ENCODE measurements around the gene FERMT2. TPM values are rescaled to one million over a fixed set of nuclear protein-coding genes. Genes with fewer than 3 reads are reported as not detected.

Gene FERMT2
- total RNA-seq, 1 experiment from 2014 or later = 33.3 TPM

DNA sequence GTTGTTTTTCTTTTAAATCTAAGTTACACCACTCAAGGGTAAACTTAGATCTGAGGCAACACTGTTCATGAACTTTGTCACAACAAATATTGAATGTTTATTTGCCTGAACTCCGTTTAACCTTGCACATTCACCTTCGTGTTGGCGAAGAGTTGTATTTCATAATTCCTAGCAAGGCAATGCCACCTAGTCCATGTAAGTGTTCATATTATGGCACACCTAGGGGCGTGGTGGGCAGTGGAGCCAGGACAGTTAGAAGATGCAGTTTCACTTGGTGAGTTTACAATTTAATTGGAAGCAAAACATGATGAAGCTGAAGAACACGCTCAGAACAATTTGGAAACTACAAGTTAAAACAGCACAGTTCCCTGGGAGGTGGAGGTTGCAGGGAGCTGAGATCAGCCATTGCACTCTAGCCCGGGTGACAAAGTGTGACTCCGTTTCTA, 129.0 kb downstream of the FERMT2 start:
- Histone ChIP-seq H3K36me3 (ENCODE audit: control insufficient read depth, insufficient read depth, low read length) (no peaks in the 10 kb centered on the region), H3K27me3 (ENCODE audit: control insufficient read depth, insufficient read depth, low read length) (no peaks in the 10 kb centered on the region), H3K4me1 (ENCODE audit: control insufficient read depth, insufficient read depth, low read length) (no peaks in the 10 kb centered on the region), H3K9me3 (ENCODE audit: control insufficient read depth, insufficient read depth, low read depth, low read length) (no peaks in the 10 kb centered on the region), H3K27ac (ENCODE audit: low read length) (no peak overlapping the region), H3K4me3 (ENCODE audit: low read depth in 2 of 2, low read length in 2 of 2) (no peak overlapping the region)
- in situ Hi-C loops (cut with HindIII; ENCODE audit: low pct_unique_long_range_greater_than_20kb, low sequenced_read_pairs) = no loop called here
- intact Hi-C loops (cut with micrococcal nuclease; ENCODE audit: unreplicated experiment) = loop anchor here (5.0 kb wide), 2 partner anchors 225 to 485 kb away; no protein-coding TSS in a partner anchor
- ATAC-seq (no peak), DNase-seq (ENCODE audit: low read depth, low spot score) (no peak)
- CTCF ChIA-PET = no interaction called here
- POLR2A ChIA-PET = no interaction called here
- BruUV-seq (replicated peaks) = no TSS peak
- no peak for TF ChIP-seq SIN3A (IDR thresholded peaks at IDR 0.05; ENCODE audit: borderline replicate concordance, insufficient read depth, low read depth, low read length)
- no peak for TF ChIP-seq TCF7L2 (IDR thresholded peaks at IDR 0.05; ENCODE audit: low read depth, low read length)
- TF ChIP-seq, protein P1, sequence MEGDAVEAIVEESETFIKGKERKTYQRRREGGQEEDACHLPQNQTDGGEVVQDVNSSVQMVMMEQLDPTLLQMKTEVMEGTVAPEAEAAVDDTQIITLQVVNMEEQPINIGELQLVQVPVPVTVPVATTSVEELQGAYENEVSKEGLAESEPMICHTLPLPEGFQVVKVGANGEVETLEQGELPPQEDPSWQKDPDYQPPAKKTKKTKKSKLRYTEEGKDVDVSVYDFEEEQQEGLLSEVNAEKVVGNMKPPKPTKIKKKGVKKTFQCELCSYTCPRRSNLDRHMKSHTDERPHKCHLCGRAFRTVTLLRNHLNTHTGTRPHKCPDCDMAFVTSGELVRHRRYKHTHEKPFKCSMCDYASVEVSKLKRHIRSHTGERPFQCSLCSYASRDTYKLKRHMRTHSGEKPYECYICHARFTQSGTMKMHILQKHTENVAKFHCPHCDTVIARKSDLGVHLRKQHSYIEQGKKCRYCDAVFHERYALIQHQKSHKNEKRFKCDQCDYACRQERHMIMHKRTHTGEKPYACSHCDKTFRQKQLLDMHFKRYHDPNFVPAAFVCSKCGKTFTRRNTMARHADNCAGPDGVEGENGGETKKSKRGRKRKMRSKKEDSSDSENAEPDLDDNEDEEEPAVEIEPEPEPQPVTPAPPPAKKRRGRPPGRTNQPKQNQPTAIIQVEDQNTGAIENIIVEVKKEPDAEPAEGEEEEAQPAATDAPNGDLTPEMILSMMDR (IDR thresholded peaks at IDR 0.05) = no peak
- TF ChIP-seq, protein P2, sequence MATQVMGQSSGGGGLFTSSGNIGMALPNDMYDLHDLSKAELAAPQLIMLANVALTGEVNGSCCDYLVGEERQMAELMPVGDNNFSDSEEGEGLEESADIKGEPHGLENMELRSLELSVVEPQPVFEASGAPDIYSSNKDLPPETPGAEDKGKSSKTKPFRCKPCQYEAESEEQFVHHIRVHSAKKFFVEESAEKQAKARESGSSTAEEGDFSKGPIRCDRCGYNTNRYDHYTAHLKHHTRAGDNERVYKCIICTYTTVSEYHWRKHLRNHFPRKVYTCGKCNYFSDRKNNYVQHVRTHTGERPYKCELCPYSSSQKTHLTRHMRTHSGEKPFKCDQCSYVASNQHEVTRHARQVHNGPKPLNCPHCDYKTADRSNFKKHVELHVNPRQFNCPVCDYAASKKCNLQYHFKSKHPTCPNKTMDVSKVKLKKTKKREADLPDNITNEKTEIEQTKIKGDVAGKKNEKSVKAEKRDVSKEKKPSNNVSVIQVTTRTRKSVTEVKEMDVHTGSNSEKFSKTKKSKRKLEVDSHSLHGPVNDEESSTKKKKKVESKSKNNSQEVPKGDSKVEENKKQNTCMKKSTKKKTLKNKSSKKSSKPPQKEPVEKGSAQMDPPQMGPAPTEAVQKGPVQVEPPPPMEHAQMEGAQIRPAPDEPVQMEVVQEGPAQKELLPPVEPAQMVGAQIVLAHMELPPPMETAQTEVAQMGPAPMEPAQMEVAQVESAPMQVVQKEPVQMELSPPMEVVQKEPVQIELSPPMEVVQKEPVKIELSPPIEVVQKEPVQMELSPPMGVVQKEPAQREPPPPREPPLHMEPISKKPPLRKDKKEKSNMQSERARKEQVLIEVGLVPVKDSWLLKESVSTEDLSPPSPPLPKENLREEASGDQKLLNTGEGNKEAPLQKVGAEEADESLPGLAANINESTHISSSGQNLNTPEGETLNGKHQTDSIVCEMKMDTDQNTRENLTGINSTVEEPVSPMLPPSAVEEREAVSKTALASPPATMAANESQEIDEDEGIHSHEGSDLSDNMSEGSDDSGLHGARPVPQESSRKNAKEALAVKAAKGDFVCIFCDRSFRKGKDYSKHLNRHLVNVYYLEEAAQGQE (IDR thresholded peaks at IDR 0.05; ENCODE audit: insufficient read depth in 1 of 2, low read depth in 2 of 2, low read length in 1 of 2) = no peak
- no peak for TF ChIP-seq POLR2AphosphoS5 (IDR thresholded peaks at IDR 0.05; ENCODE audit: low read depth, low read length)

DNA sequence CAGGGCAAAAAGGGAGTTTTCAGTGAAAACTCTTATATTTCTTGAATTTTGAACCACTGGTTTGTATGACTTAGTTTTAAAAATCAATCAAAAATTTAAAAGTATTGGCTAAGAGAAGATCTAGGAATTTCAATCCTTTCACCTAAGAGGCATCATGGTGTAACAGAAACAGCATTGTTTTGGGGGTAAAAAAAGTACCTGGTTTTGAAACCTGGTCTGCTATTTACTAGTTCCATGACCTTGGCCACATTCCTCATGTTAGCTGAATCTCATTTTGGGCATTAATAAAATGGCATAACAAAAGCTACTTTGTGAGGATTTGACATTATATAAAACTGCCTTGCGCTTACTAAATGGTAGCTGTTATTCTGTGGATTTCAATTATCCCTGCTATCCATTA, 142.7 kb downstream of the FERMT2 start:
- H3K4me1 ChIP-seq (ENCODE audit: control insufficient read depth, insufficient read depth, low read length) = no peaks in the 10 kb centered on the region
- POLR2A ChIA-PET = no interaction called here
- intact Hi-C loops (cut with micrococcal nuclease; ENCODE audit: unreplicated experiment) = no loop called here
- H3K36me3 ChIP-seq (ENCODE audit: control insufficient read depth, insufficient read depth, low read length) = no peaks in the 10 kb centered on the region
- BruUV-seq (replicated peaks) = no TSS peak
- H3K9me3 ChIP-seq (ENCODE audit: control insufficient read depth, insufficient read depth, low read depth, low read length) = no peaks in the 10 kb centered on the region
- in situ Hi-C loops (cut with HindIII; ENCODE audit: low pct_unique_long_range_greater_than_20kb, low sequenced_read_pairs) = no loop called here
- no peak overlapping the region for H3K4me3 ChIP-seq (ENCODE audit: low read depth in 2 of 2, low read length in 2 of 2)
- no peak for DNase-seq (ENCODE audit: low read depth, low spot score)
- no peaks in the 10 kb centered on the region for H3K27me3 ChIP-seq (ENCODE audit: control insufficient read depth, insufficient read depth, low read length)
- ATAC-seq = no peak
- CTCF ChIA-PET = interaction anchor here (0.6 kb wide), 1 partner anchor 517 kb away, joined by 3 read pairs; no protein-coding TSS in a partner anchor
- no peak overlapping the region for H3K27ac ChIP-seq (ENCODE audit: low read length)
- TF ChIP-seq TCF7L2 (IDR thresholded peaks at IDR 0.05; ENCODE audit: low read depth, low read length) (no peak), SIN3A (IDR thresholded peaks at IDR 0.05; ENCODE audit: borderline replicate concordance, insufficient read depth, low read depth, low read length) (no peak), POLR2AphosphoS5 (IDR thresholded peaks at IDR 0.05; ENCODE audit: low read depth, low read length) (no peak)

Other genes starting within 250 kb of the FERMT2 start
- 62.1 TPM for gene PSMC6, start 243.8 kb downstream of the FERMT2 start, total RNA-seq (2021; ENCODE audit: unreplicated experiment)
- 20.6 TPM for gene STYX, start 220.9 kb downstream of the FERMT2 start, total RNA-seq (2021; ENCODE audit: unreplicated experiment)
- gene GNPNAT1, start 159.4 kb downstream of the FERMT2 start, total RNA-seq (2021; ENCODE audit: unreplicated experiment) = 22.2 TPM
- gene DDHD1, start 202.3 kb upstream of the FERMT2 start, total RNA-seq (2021; ENCODE audit: unreplicated experiment) = 10.6 TPM